GM12878 (cell line): ENCODE measurements around the gene HCLS1. TPM values are rescaled to one million over a fixed set of nuclear protein-coding genes. Genes with fewer than 3 reads are reported as not detected.

Experiments
- ATAC-seq: fragments of 200-7000 bp; cut with Tn5 transposase; 3 replicates; pipeline ENCODE4 v1.9.1; 2020; ENCODE audit warnings: mild to moderate bottlenecking, moderate library complexity
- BruUV-seq: library from RNA; stranded (reverse); fragments of 400-500 nt; replicated peaks from 2 replicates; lab custom pipeline; 2021; lab: Mats Ljungman, UMichigan
- CTCF ChIA-PET: fragments of 300-600 bp; sonication (Branson Sonifier 250); formaldehyde crosslinking; extraction: SDS; loops from one replicate; lab custom pipeline; 2021; ENCODE audit warnings: inconsistent platforms; lab: Yijun Ruan, JAX
- POLR2A ChIA-PET: fragments of 350-600 bp; formaldehyde crosslinking; extraction: SDS; loops from one replicate; lab custom pipeline; 2021; ENCODE audit warnings: inconsistent platforms; lab: Charles Lee
- RAD21 ChIA-PET: fragments of 300-600 bp; sonication (Branson Sonifier 250); formaldehyde crosslinking; loops from one replicate; lab custom pipeline; 2023; ENCODE audit warnings: antibody characterized with exemption; ENCODE audit not compliant: unreplicated experiment; lab: Charles Lee
- SMC1A ChIA-PET: fragments of 300-600 bp; sonication (Branson Sonifier 250); formaldehyde crosslinking; loops from one replicate; lab custom pipeline; 2023; ENCODE audit not compliant: unreplicated experiment, uncharacterized antibody; lab: Charles Lee
- DNase-seq: peaks from one replicate; pipeline ENCODE4 v3.0.0-alpha.2; 2011; ENCODE audit warnings: low read depth, low spot score
- FAIRE-seq: peaks from 3 replicates; lab custom pipeline; 2011; peaks lifted over from hg19 to GRCh38; lab: Jason Lieb, UNC
- H2AFZ ChIP-seq: 2 replicates; pipeline ENCODE4 v1.6.0; 2011; ENCODE audit warnings: low read depth, low read length, control low read depth; ENCODE audit not compliant: control insufficient read depth
- H3K27ac ChIP-seq: 2 replicates; pipeline ENCODE4 v1.5.1; 2011; ENCODE audit warnings: control low read depth; ENCODE audit not compliant: control insufficient read depth, insufficient read depth
- H3K27me3 ChIP-seq, 2 experiments: replicated peaks in 1 of 2; 2 replicates each; pipeline versions ENCODE4 v1.6.0 to v1.6.1; 2011; ENCODE audit warnings: low read length in 1 of 2; ENCODE audit not compliant: control insufficient read depth in 2 of 2, insufficient read depth in 2 of 2
- H3K36me3 ChIP-seq, 2 experiments: 2 replicates each; pipeline ENCODE4 v1.5.1; 2011; ENCODE audit warnings: low read length in 1 of 2; ENCODE audit not compliant: control insufficient read depth in 2 of 2, insufficient read depth in 2 of 2
- H3K4me1 ChIP-seq: 2 replicates; pipeline ENCODE4 v1.6.1; 2011; ENCODE audit warnings: mild to moderate bottlenecking, low read length, moderate library complexity, mixed read lengths; ENCODE audit not compliant: control insufficient read depth, insufficient read depth
- H3K4me2 ChIP-seq: 2 replicates; pipeline ENCODE4 v1.6.0; 2011; ENCODE audit warnings: control low read depth; ENCODE audit not compliant: control insufficient read depth, insufficient read depth
- H3K4me3 ChIP-seq: fragments of 200-600 bp; sonication (generic); 2 replicates; pipeline ENCODE4 v1.5.1; 2016
- H3K79me2 ChIP-seq: 2 replicates; pipeline ENCODE4 v1.6.0; 2011; ENCODE audit warnings: low read length; ENCODE audit not compliant: control insufficient read depth, insufficient read depth
- H3K9ac ChIP-seq: 2 replicates; pipeline ENCODE4 v1.8.0; 2011; ENCODE audit warnings: low read length, control low read depth, mixed read lengths; ENCODE audit not compliant: control insufficient read depth, insufficient read depth
- H3K9me3 ChIP-seq: replicated peaks from 3 replicates; pipeline ENCODE4 v1.5.1; 2011; ENCODE audit warnings: mild to moderate bottlenecking, low read length; ENCODE audit not compliant: control insufficient read depth, insufficient read depth
- H4K20me1 ChIP-seq: 2 replicates; pipeline ENCODE4 v1.6.0; 2011; ENCODE audit not compliant: control insufficient read depth, insufficient read depth
- ESRRA ChIP-seq: IDR thresholded peaks from 2 replicates; pipeline ENCODE4 v1.6.1; 2012; ENCODE audit warnings: mild to moderate bottlenecking, low read length, improper control_type of control experiment
- FOXK2 ChIP-seq: fragments of 450-650 bp; IDR thresholded peaks from 2 replicates; pipeline ENCODE4 v1.6.1; 2017; ENCODE audit warnings: mild to moderate bottlenecking, moderate library complexity
- IKZF1 ChIP-seq: fragments of 450-650 bp; conservative IDR thresholded peaks from 2 replicates; pipeline ENCODE4 v1.6.1; 2017; ENCODE audit warnings: antibody characterized with exemption, mild to moderate bottlenecking
- IKZF2 ChIP-seq, 2 experiments: fragments of 450-650 bp; IDR thresholded peaks; 2 replicates each; pipeline ENCODE4 v1.6.1; 2017; ENCODE audit warnings: mild to moderate bottlenecking in 2 of 2, moderate library complexity in 2 of 2
- JUND ChIP-seq: IDR thresholded peaks from 2 replicates; pipeline ENCODE4 v1.6.1; 2012; ENCODE audit warnings: low read depth, mild to moderate bottlenecking, low read length, improper control_type of control experiment, moderate library complexity
- MTA3 ChIP-seq: IDR thresholded peaks from 2 replicates; pipeline ENCODE4 v1.6.1; 2012; ENCODE audit warnings: low read length, inconsistent platforms, borderline replicate concordance
- NFIC ChIP-seq: IDR thresholded peaks from 2 replicates; pipeline ENCODE4 v1.6.1; 2012; ENCODE audit warnings: low read depth, mild to moderate bottlenecking, inconsistent platforms, low read length, moderate library complexity
- NKRF ChIP-seq: fragments of 450-650 bp; conservative IDR thresholded peaks from 2 replicates; pipeline ENCODE4 v1.6.1; 2017; ENCODE audit warnings: mild to moderate bottlenecking, moderate library complexity
- NR2F1 ChIP-seq: fragments of 450-650 bp; conservative IDR thresholded peaks from 2 replicates; pipeline ENCODE4 v1.6.1; 2017; ENCODE audit warnings: mild to moderate bottlenecking
- POU2F2 ChIP-seq: IDR thresholded peaks from 3 replicates; pipeline ENCODE4 v1.6.1; 2011; ENCODE audit warnings: low read depth, mild to moderate bottlenecking, low read length, borderline replicate concordance
- REST ChIP-seq: IDR thresholded peaks from 2 replicates; pipeline ENCODE4 v1.6.1; 2012; ENCODE audit warnings: mild to moderate bottlenecking, low read depth, low read length
- RUNX3 ChIP-seq: IDR thresholded peaks from 2 replicates; pipeline ENCODE4 v1.6.1; 2012; ENCODE audit warnings: low read length, inconsistent platforms
- ZSCAN29 ChIP-seq: fragments of 450-650 bp; IDR thresholded peaks from 2 replicates; pipeline ENCODE4 v1.6.1; 2017; ENCODE audit warnings: mild to moderate bottlenecking, moderate library complexity
- WGBS: methylation state at CpG from one replicate; pipeline ENCODE4 v1.1.6; 2016; ENCODE audit warnings: low lambda C conversion rate; ENCODE audit not compliant: insufficient replicate concordance, insufficient coverage; ENCODE audit errors: missing lambda C conversion rate; 5-methylcytosine and 5-hydroxymethylcytosine counted together
- in situ Hi-C: fragments of 300-500 bp; cut with MboI; formaldehyde crosslinking; loops from 9 replicates; pipeline ENCODE4 v1.14.3; 2018; ENCODE audit warnings: mixed read lengths
- intact Hi-C: fragments of 100-400 bp; cut with micrococcal nuclease; formaldehyde crosslinking; loops from one replicate; pipeline ENCODE4 v1.14.2; 2022; ENCODE audit not compliant: unreplicated experiment
- polyA plus RNA-seq, 11 experiments: library from polyadenylated mRNA; depleted of rRNA in 4 of 11; unstranded in 6 of 11; stranded (reverse) in 5 of 11; fragments of >200 nt; fragmentation: Nextera tagmentation in 4 of 11; fragmentation: Illumina TruSeq in 1 of 11; extraction: Ambion mirVana in 4 of 11; extraction: Trizol in 1 of 11; gene quantifications; 1 replicate in 1 of 11; 2 replicates in 10 of 11; pipeline versions ENCODE4 v1.2.1 to v1.2.3, GENCODE V29; 2011 to 2016; ENCODE audit warnings: inconsistent platforms in 2 of 11, missing spikeins in 2 of 11, low read depth in 1 of 11
- total RNA-seq, 4 experiments: library from RNA; depleted of rRNA in 3 of 4; stranded (reverse); fragments of >200 nt in 3 of 4; fragmentation: Illumina TruSeq in 1 of 4; extraction: Trizol in 1 of 4; gene quantifications; 2 replicates each; pipeline versions ENCODE4 v1.2.1 to v1.2.3, GENCODE V29; 2013 to 2021

The HCLS1 gene
- total and polyA plus RNA-seq, 10 of the 15 experiments (the other 5 are each of a cell fraction or from before 2014, with no cell fraction given), result 51.6 to 344 (median 231) TPM

DNA sequence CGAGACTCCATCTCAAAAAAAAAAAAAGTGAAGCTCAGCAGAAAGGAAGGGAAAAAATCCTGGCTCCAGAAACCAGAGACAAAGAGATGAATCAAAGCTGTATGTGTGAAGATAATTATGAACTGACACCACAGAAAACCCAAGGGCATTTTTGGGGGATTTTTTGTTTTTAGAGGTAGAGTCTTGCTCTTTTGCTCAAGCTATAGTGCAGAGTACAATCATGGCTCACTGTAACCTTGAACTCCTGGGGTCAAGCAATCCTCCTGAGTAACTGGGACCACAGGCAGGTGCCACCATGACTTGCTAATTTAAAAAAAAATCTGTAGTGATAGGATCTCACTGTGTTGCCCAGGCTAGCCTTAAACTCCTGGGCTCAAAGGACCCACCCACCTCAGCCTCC is 22.8 kb downstream of the HCLS1 start:
- H3K9ac ChIP-seq, result no peak overlapping the region
- no CpG with 5 or more reads among the region's 1 CpG for WGBS
- SMC1A ChIA-PET, result interaction anchor here (0.6 to 1.1 kb wide), 5 partner anchors 10 to 466 kb away, joined by 3 to 4 read pairs (median 3); no protein-coding TSS in a partner anchor

More for the DNA sequence above, 22.8 kb downstream of the HCLS1 start:
- intact Hi-C loops, result no loop called here
- ChIA-PET CTCF (interaction anchor here (0.7 to 1.0 kb wide), 2 partner anchors 23 to 819 kb away, joined by 3 to 5 read pairs; partner anchors contain the start of gene HCLS1), POLR2A (interaction anchor here (0.6 kb wide), 1 partner anchor 88 kb away, joined by 4 read pairs; no protein-coding TSS in a partner anchor), RAD21 (interaction anchor here (0.6 to 1.0 kb wide), 2 partner anchors 89 to 106 kb away, joined by 3 read pairs; no protein-coding TSS in a partner anchor)
- Histone ChIP-seq H3K36me3 (peaks cover 25 to 42% of the 10 kb centered on the region in 2 experiments), H3K79me2 (no peaks in the 10 kb centered on the region), H3K4me3 (no peak overlapping the region), H3K9me3 (no peaks in the 10 kb centered on the region), H2AFZ (no peak overlapping the region), H3K27me3 (no peaks in the 10 kb centered on the region), H3K4me2 (no peak overlapping the region), H3K4me1 (no peaks in the 10 kb centered on the region), H3K27ac (no peak overlapping the region), H4K20me1 (no peaks in the 10 kb centered on the region)
- in situ Hi-C loops, result no loop called here
- BruUV-seq, result no TSS peak
- peak; percentile 58; the same call in 1 of the 2 replicates for TF ChIP-seq RUNX3
- no peak for TF ChIP-seq FOXK2
- peak; percentile 42; the same call in 1 of the 2 replicates for TF ChIP-seq NFIC
- TF ChIP-seq NR2F1, result peak; percentile 58; the same call in 1 of the 2 replicates
- TF ChIP-seq NKRF, result no peak
- TF ChIP-seq ZSCAN29, result no peak
- peak; percentile 86; the same call in 1 of the 2 replicates for TF ChIP-seq ESRRA
- peak; percentile 25 to 27; a peak in 1 of 4 replicates for TF ChIP-seq IKZF2 (IDR thresholded peaks at IDR 0.05)
- no peak for TF ChIP-seq POU2F2
- peak; percentile 32; the same call in 1 of the 2 replicates for TF ChIP-seq IKZF1
- TF ChIP-seq REST, result no peak
- no peak for TF ChIP-seq JUND
- TF ChIP-seq MTA3, result no peak
- DNase-seq (no peak), ATAC-seq (peak; percentile 71), FAIRE-seq (no peak)
